Myocyte (in vitro differentiated cells): ENCODE results near the gene CLINT1. TPM values are rescaled to one million over a fixed set of nuclear protein-coding genes. Genes with fewer than 3 reads are reported as not detected.

Experiments used
- DNase-seq: peaks from one replicate; pipeline ENCODE4 v3.0.0-alpha.2; 2012; ENCODE audit warnings: low read depth
- total RNA-seq: library from RNA; depleted of rRNA; stranded (reverse); fragments of >200 nt; gene quantifications from 2 replicates; pipeline ENCODE4 v1.2.3, GENCODE V29; 2014

CLINT1 gene
- total RNA-seq, 1 donor from 2014 or later, result 69.9 TPM

DNA sequence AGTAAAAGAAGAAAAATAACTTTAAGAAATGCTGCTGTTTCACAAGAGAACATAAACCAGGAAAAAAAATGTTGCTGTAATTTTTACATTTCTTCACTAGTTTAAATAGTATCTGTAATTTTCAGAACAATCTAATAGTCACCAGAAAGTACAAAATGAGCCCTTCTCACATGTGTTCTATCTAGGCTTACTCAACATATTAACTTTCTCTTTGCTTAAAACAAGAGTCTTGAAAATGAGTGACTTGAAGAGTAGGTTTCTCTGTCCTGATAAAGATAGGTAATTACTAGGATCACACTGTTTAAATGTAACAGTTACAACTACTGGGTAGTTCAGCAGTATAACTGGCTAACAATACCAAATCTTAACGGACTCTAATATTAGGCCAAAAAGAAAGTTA lies 37.5 kb downstream of the CLINT1 start:
- no peak for DNase-seq

- DNase-seq, result peak; percentile 54
These were observed 38.2 kb downstream of the CLINT1 start for GRCh38 chr5:157820593-157821252.

GRCh38 chr5:157819502-157820115 lies 39.3 kb downstream of the CLINT1 start:
- DNase-seq, result no peak

DNA sequence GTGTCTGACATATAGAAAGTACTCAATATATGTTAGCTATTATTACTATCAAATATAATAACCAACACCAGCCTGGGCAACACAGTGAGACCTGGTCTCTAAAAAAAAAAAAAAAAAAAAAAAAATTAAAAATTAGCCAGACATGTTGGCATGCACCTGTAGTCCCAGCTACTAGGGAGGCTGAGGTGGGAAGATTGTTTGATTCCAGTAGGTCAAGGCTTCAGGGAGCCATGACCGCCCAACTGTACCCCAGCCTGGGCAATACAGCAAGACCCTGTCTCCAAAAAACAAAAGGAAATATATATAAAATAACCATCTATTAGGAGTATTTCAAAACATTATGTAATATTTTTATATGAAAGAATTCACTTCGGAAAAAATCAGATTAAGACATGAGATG lies 40.6 kb downstream of the CLINT1 start:
- no peak for DNase-seq

DNA sequence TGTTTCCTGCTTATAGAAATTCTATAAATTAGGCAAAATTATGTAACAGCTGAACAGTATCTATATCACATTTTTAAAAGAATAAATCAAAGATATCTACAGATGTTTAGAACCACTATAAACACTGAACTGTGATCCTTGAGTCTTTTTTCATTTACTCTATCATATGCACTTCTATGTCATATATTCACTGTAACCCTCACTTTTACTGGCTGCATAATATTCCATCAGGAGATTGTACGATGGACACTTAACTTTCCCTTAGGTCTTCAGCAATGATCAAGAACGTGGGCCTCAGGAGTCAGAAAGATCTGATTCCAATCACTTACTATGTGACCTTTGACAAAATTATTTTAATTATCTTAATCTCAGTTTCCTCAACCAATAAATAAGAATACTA lies 41.0 kb downstream of the CLINT1 start:
- DNase-seq, result no peak

GRCh38 chr5:157817387-157817702 lies 41.6 kb downstream of the CLINT1 start:
- DNase-seq, result no peak

GRCh38 chr5:157816682-157817386 lies 42.1 kb downstream of the CLINT1 start:
- DNase-seq, result peak; percentile 36

DNA sequence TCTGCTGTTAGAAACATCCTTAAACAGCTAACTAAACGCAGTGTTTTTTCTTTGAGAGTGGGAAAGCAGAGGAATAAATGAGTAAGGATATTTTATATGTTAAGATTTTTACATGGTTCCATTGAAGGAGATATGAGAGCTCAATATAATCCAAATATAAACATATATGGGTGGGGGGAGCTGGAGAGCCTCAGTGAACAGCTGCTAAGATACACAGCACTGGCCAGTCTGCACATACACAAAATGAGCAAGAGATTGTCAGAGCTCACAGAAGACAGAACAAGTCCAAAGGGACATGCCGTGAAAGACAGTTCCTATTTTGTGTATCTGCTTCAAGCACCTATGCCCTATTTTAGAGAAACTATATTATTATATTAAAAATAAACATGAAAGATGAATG lies 46.9 kb downstream of the CLINT1 start:
- DNase-seq, result no peak

GRCh38 chr5:157808043-157808442 lies 50.9 kb downstream of the CLINT1 start:
- no peak for DNase-seq

- DNase-seq, result no peak
These were observed 56.2 kb downstream of the CLINT1 start for GRCh38 chr5:157802736-157803135.

GRCh38 chr5:157800137-157800536 lies 58.8 kb downstream of the CLINT1 start:
- DNase-seq, result no peak

GRCh38 chr5:157799578-157799977 lies 59.4 kb downstream of the CLINT1 start:
- no peak for DNase-seq

GRCh38 chr5:157793301-157793700 lies 65.6 kb downstream of the CLINT1 start:
- DNase-seq, result no peak

DNA sequence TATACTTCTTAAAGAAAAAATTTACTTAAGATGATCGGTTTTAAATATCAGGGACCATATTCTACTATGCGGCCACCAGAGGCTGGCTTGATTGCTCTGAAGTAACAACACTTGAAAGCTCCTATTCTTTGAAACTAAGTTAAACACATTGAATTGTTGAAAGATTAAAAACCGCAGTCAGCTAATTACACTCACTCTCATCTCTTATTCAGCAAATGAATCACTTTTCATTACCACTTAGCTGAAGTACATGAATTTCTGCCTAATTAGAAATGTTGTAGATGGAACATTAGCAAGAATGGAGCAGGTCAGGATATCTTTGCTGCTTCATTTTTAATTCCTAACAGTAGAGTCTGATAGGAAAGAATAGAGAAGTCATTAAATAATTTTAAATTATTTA lies 73.1 kb downstream of the CLINT1 start:
- DNase-seq, result no peak

GRCh38 chr5:157779221-157779620 lies 79.7 kb downstream of the CLINT1 start:
- DNase-seq, result no peak

DNA sequence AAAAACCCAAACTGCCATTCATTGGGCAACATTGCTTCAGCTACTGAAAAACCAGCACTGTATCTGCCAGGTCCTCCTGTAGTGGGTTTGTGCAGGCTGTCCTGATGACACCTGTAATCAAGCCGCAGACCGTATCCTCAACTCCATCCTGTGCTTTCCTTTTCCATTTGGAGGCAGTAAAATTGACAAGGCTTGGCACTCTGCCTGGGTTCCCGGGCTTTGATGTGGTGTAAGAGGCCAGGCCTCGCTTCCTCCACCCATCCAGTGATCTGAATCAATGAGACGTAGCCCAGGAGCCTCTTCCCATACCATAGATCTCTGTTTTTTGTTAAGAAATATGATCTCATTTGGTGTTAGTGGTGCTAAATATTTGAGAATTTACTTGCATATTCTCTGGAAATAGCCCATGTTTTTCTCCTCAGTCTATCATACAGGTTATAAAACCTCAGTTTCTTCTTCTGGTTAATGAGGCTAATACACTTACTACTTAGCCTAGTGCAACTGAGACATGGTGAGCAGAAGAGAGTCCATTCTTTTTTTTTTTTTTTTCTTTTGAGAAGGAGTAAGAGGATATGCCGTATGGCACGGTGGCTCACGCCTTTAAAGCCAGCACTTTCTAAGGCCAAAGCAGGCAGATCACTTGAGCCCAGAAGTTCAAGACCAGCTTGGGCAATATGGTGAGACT lies 80.7 kb downstream of the CLINT1 start:
- DNase-seq, result no peak

GRCh38 chr5:157772127-157772526 lies 86.8 kb downstream of the CLINT1 start:
- no peak for DNase-seq

DNA sequence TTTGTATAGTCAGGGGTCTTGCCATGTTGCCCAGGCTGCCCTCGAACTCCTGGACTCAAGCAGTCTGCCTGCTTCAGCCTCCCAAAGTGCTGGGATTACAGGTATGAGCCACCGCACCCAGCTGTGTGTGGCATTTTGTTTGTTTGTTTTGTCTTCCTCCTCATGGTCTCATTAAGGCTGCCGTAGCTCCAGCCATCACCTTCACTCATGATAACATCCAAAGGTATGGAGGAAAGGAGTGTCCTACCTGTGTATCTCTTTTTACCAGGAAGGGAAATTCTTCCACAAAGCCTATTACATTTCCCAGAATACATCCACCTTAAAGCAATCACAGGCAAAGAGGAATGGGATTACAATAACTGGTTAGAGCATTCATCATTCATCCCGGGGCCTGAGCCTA lies 88.3 kb downstream of the CLINT1 start:
- DNase-seq, result no peak

DNA sequence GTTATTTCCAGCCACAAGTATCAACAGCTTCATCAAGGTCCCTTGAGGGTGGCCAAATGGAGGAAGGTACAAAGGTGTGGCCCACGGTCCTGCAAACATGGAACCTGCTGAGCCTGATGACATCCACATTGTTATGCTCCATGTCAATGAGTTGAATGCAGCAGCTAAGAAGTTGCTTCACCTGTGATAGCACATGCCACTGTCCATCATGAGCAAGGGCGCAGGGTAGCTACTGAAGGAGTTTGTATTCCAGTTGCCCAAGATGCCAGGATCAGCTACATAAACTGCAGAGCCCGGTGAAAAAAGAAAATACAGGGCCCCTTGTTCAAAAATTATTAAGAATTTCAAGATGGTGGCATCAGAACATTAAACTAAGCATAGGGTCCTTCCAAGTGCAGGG lies 91.3 kb downstream of the CLINT1 start:
- DNase-seq, result peak; percentile 29

- DNase-seq, result no peak
These were observed 92.0 kb downstream of the CLINT1 start for GRCh38 chr5:157766902-157767301.

GRCh38 chr5:157766442-157766841 lies 92.5 kb downstream of the CLINT1 start:
- DNase-seq, result no peak

GRCh38 chr5:157764531-157764930 lies 94.4 kb downstream of the CLINT1 start:
- no peak for DNase-seq
